Stimulated activated CD4-positive, alpha-beta T cell treated with anti-CD3 and anti-CD28 coated beads, Interleukin-4, amount 100 ng/mL, for 24 hours (primary cell): Measurements from ENCODE around the gene KLHL6.
A peak's percentile ranks its signal among the peaks of the same experiment; 100 is the strongest.
"Not testable (repeated sequence)": the region's sequence is repeated elsewhere in the genome, so short reads cannot be mapped to it uniquely, and the experiment has no call there.

ENCODE experiments used
- DNase-seq: peaks from one replicate; pipeline ENCODE4 v3.0.0-alpha.2; 2020

KLHL6 gene

DNA sequence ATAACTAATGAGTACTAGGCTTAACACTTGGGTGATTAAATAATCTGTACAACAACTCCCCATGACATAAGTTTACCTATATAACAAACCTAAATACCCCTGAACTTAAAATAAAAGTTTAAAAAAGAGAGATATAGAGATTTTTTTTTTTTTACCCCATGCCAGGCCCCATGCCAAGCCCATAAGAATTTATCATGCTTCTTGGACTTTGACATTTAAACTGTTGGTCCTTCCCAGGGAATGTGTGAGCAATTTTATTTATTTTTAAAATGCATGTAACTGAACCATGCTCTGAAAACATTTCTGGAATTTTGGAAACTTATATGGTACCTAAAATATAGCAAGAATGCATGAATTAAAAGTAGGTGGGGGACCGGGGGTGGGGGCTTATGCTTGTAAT lies 26.3 kb downstream of the KLHL6 start:
- no peak for DNase-seq

DNA sequence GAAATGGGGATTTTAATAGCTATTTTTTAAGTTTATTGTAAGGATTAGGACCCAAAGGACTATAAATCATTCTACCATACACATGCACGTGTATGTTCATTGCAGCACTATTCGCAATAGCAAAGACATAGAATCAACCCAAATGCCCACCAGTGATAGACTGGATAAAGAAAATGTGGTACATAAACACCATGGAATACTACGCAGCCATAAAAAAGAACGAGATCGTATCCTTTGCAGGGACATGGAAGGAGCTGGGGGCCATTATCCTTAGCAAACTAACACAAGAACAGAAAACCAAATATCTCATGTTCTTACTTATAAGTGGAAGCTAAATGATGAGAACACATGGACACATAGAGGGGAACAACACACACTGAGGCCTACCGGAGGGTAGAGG lies 26.7 kb downstream of the KLHL6 start:
- not testable (repeated sequence) for DNase-seq

DNA sequence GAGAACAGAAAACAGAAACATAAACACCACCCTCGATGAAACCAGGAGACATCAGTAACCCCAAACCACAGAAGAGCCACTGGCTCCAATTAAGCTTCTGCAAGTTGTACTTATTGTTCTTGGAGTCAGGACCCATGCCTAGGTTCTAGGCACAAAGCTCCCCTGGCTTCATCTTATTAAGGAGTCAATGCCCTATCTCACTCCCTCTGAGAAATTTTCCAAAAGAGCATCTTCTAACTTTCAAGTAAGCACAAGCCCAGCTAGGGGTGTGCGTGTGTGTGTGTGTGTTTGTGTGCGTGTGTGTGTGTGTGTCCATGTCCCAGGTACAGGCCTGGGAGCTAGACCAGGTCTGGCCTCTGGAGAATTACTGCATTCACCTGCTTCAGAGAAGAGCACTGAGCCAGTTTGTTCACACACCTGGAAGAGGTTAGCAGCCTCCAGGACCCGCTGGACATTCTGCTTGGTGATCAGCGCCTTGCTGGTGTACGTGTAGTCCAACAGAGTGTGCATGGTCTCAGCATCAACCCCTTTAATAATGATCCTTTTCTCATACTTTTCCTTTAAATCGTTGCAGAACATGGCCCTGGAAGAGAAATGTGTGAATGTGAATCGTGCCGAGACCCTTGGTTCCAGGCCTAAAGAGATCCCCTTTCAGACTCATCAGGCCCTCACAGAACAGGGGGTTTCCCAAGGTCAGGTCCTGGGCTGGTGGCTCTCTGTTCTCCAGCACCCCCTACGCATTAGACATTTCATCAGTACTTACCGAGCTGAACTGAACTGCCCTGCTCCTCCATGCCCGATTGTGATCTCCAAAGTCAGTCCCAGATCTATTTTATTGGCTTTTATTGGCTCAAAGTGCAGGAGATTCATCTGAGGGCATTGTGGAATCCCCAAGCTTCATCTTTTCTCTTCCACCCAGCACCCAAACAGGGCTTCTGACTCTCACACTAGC lies 27.8 kb downstream of the KLHL6 start:
- DNase-seq, result no peak

DNA sequence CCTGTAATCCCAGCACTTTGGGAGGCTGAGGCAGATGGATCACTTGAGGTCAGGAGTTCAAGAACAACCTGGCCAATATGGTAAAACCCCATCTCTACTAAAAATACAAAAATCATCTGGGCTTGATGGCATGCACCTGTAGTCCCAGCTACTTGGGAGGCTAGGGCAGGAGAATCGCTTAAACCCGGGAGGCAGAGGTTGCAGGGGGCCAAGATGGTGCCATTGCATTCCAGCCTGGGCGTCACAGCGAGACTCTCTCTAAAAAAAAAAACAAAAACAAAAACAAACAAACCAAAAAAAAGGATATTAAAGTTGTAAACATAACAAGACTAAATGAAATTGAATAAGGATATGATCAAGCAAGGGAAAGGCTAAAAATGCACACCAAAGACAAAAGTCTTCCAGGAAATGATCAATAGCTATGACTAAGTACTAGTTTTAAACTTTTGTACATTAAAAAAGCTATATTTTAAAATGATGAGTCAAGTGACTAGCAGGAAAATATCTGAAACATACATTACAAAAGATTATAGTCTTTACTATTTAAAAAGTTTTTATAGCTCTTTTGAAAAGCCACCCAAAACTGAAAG lies 28.6 kb downstream of the KLHL6 start:
- no peak for DNase-seq

DNA sequence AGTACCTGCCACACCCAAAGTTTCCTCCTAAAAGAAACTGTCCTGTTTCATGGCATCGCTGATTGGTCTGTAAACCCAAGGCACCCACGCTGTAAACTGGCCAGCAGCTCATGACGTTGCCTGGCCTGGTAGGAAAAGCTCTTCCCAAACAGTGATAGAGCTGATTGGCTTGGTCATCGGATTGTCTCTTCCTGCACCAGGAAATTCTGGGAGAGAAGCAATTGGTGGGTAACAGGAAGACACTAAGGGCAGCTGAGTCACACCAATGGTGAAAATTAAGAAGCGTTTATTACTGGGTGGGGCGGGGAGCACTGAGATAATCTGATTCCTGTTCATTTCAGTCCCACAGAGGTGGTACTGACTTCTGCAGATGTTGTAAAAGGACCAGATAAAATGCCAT lies 31.0 kb downstream of the KLHL6 start:
- DNase-seq, result no peak

DNA sequence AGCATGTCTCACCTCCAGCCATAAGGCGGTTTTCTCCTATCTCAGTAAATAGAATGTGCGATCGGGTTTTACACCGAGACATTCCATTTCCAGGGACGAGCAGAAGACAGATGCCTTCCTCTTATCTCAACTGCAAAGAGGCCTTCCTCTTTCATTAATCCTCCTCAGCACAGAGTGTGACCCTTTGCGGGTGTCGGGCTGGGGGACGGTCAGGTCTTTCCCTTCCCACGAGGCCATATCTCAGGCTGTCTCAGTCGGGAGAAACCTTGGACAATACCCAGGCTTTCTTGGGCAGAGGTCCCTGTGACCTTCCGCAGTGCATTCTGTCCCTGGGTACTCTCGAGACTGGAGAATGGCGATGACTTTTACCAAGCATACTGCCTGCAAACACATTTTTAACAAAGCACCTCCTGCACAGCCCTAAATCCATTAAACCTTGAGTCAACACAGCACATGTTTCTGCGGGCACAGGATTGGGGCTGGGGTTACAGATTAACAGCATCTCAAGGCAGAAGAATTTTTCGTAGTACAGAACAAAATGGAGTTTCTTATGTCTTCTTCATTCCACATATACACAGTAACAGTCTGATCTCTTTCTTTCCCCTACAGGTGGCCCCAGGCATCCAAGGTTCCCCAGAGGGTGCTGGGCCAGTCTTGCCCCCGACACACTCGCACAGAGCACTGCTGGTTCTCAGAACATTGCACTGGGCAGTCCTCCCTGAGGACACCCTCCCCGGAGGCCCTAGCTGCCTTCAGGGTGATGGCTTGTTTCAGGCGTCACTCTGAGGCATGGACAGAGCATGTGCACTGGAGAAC lies 34.6 kb downstream of the KLHL6 start:
- DNase-seq, result not testable (repeated sequence)

DNA sequence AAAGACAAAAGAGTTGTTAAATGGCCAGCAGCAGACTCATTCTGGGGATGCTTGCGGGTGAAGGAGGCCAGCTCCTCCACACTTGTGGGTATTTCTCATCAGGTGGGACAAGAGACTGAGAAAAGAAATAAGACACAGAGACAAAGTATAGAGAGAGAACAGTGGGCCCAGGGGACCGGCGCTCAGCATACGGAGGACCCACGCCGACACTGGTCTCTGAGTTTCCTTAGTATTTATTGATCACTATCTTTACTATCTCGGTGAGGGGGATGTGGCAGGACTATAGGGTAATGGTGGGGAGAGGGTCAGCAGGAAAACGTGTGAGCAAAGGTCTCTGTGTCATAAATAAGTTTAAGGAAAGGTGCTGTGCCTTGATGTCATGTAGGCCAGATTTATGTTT lies 35.2 kb downstream of the KLHL6 start:
- DNase-seq, result not testable (repeated sequence)

DNA sequence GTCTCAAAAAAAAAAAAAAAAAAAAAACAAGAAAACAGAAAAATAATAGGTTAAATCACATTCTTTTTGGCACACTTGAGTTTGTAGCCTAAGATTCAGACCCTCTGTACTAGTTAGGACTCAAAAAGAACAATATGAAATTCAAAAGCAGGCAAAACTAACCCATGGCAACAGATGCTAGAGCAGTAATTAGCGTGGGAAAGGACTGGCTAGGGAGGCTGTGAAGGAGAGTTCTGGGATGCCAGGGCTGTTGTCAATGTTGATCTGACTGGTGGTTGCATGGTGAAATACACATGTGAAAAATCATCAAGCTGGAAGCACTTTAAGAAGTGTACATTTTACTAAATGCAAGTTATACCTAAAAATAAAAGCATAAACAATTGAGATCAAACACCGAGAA lies 35.6 kb downstream of the KLHL6 start:
- DNase-seq, result no peak

DNA sequence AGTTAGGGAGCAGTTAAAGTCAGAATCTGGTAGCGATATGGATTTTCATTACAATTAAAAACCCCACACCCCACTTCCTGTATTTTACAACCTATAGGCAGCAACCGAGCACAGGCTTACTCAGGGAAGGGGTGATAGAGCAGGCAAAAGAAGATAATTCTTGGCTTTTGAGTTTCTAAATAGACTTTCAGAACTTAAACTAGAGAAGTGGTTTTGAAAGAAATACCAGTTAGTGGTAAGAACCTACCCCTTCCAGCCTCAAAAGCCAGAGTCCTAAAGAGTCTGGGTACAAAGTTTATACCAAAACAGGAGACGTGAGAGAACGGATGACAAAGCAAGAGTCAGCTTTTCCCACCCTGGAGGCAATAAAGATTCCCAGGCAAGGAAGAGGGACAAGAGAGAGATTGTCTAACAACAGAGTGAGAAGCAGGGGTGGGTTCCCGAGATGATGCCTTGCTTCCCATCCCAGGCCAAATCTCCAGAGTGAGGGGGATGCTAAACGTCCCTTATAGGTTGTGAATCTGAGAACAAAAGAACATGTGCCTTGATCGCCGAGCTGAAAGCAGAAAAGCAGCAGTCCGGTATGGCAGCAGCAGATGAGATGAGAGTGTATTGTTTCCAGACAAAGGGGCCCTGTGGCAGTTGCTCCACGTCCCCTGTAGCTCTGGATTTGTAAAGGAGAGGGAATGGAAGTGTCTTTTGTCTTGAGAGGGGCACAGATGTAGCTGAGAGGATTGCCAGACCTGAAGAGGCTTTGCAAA lies 36.8 kb downstream of the KLHL6 start:
- no peak for DNase-seq

DNA sequence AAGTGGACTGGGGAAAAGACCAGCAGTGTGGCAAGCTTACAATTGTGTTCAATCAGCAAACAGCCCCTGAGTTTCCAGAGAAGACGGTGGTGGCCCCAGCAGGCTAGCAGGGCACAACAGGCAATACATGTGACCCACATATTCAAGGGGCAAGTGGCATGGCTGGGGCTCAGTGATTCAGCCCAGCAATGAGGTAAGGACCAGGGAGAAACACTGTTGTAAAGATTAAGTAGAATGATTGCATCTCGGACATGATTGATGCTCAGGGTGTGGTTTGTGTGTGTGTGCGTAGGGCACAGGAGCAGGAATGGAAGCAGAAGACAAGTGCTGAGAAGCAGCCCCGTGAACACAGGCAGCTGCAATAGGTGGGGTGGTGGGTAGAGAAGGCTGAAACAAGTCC lies 37.9 kb downstream of the KLHL6 start:
- no peak for DNase-seq

DNA sequence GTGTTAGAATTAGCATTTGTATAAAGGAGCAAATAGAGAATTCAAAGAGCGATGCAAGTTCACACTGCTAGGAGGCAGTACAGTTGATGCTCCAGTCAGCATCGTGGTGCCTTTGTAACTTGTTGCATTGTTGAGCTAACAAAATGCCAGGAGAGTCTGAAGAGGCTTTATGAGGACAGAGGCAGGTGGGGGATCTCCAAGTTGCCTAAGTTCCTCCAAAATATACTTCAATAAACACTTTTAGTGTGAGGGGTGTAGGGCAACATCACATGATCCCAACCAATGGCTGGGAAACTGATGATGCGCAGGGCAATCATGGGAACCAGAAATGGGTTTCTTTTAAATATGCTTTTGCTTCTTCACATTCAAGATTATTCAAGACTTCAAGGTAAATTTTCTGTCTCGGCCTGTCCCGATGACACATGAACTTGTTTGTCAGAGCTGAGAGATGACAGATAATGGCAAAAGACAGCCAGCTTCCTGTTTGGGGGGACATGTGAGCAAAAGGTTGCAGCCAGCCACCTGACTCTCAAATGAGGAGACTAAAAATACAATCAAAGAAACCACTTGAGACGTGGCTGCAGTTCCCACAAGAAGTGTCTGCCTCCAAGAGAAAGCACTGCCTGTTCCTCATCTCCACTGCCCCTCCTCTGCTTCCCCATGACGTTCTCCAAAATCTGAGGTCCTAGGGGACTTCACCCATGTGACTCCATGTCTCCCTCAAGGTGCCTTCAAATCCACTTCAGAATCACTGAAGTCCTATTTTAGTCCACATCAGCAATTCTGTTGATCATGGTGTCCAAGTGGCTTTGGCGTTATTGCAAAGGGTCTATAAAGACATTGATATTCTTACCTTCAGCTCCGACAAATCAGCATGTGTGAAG lies 39.3 kb downstream of the KLHL6 start:
- DNase-seq, result peak; percentile 56

DNA sequence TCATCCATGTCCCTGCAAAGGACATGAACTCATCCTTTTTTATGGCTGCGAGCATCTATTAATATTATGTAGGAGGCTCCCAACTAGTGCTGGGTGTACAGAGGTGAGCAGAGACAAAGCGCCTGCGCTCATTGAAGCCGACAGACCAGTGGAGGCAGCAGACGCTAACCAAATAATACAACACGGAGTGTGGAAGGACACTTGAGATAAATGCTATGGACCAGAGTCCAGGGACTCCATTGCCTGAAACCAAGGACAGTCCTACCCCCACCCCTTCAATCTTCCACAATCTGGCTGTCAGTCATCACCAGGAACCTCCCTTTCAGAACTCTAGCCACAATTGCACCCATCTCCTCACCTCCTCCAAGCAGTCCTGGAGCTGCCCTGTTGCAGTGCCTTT lies 41.5 kb downstream of the KLHL6 start:
- no peak for DNase-seq

DNA sequence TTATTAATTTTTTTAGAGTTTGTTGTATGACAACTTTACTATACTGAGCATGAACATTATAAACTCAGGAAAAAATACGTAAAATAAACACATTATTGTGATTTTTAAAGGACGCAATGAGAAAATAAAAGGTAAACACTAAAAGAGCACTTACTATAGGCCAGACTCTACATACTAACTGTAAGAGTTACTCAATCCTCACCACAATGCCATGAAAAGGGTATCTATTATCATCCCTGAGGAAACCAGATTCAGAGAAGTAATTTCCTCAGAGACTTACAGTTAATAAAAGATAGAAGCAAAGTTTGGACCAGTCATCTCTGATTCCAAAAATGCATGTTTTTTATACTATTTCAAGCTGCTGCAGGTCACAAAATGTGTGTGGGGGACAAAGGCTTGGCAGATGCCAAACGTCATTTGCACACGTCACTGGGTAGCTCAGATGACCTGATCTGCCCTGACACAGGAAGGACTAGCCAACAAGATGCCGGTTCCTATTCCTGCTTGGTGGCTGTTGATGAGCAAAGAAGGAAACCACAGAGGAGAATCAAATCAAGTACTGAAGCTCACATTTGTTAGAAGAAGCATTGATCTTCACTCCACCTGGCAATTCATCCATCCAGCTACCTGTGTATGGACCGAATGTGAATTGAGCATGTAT lies 42.3 kb downstream of the KLHL6 start:
- DNase-seq, result peak; percentile 30

DNA sequence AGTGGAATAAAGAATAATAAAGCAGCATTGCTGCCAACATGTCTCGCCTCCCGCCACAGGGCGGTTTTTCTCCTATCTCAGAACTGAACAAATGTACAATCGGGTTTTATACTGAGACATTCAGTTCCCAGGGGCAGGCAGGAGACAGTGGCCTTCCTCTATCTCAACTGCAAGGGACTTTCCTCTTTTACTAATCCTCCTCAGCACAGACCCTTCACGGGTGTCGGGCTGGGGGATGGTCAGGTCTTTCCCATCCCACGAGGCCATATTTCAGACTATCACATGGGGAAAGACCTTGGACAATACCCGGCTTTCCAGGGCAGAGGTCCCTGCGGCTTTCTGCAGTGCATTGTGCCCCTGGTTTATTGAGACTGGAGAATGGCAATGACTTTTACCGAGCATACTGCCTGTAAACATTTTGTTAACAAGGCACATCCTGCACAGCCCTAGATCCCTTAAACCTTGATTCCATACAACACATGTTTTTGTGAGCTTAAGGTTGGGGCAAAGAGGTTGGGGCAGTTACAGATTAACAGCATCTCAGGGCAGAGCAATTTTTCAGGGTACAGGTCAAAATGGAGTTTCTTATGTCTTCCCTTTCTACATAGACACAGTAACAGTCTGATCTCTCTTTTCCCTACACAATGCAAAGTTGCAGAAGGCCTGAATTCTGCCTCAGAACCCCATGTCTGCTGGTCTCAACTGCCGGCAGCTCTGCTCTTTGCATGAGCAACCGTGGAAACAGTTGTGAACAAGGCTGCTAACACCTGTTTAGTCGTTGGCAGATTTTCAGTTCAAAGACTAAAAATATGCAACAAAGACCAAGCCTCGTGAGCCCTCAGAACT lies 44.0 kb downstream of the KLHL6 start:
- not testable (repeated sequence) for DNase-seq

DNA sequence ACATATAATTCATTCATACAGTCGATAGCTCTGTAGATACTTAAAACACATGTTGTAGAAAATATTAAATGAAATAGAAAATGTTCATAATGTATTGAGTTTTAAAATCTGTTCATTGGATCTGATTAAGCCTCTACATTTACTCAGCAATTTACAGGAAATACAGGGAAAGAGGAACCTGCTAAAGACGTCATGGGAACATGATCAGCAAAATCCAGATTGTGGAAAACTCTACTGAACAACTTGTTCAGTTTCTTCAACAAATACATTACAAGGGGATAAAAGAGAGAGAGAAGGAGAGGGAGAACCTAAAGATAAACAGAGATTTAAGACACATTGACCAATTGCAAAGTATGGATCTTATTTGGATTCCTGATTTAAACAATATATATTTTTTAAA lies 46.7 kb downstream of the KLHL6 start:
- no peak for DNase-seq

DNA sequence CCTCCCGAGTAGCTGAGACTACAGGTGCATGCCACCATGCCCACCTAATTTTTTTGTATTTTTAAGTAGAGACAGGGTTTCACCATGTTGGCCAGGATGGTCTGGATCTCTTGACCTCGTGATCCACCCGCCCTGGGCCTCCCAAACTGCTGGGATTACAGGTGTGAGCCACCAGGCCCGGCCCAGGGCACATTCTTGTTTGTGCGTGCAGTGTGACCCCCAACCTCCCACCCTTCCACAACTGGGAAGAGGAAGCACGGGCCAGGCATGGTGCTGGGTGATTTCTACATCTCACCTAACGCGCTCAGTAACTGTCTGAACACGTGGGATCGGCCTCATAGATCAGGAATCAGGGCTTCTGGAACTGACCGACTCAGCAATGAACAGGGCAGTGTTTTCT lies 48.0 kb downstream of the KLHL6 start:
- no peak for DNase-seq

DNA sequence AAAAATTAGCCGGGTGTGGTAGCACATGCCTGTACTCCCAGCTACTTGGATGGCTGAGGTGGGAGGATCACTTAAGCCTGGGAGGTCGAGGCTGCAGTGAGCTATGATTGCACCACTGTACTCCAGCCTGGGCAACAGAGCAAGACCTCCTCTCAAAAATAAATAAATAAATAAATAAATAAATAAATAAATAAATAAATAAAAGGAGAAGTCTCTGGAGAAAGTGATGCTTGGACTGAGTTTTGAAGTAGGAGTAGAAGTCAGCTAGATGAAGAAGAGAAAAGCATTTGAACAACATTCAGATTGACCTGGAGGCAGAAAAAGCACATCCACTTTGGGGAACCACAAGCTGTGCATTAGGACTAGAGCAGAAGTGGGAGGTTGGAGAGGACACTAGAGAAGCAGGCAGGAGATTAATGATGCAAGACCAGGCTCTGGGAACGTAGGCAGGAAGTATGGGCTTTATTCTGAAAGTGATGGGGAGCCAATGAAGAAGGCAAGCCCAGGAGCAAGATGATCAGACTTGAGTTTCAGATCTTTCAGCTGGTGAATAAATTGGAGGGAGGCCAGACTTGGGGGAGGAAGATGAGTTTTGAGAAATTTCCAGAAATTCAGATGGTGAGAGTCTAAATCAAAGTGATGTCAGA lies 48.7 kb downstream of the KLHL6 start:
- no peak for DNase-seq

DNA sequence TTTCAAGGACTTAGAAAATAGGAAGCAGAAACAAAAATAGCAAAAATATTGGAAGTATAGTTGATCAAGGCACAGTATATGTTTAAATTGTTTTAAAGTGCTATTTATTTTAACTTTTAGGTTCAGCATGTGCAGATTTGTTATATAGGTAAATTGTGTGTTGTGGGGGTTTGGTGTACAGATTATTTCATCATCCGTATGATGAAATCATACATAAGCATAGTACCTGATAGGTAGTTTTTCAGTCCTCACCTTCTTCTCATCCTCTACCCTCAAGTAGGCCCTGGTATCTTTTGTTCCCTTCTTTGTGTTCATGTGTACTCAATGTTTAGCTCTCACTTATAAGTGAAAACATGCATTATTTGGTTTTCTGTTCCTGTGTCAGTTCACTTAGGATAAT lies 50.9 kb downstream of the KLHL6 start:
- DNase-seq, result no peak

DNA sequence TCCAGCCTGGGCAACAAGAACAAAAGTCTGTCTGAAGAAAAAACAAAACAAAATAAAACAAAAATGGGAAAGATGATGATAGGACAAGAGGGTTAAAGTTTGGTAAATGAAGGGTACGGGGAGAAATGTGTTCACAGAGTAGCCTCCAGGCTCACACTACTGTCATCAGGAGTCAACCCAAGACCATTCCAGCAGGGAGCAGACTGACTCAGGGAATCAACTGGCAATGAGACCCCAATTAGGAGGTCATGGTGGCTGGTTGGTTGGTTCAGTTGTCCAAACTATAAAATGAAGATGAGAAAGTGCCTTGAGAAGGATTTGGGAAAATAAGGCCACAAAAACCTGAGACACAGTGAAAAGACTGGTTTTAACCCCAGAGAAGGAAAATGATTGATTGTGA lies 51.8 kb downstream of the KLHL6 start:
- DNase-seq, result no peak
